ENCODE results near the gene DYRK1A. TPM values are rescaled to one million over a fixed set of nuclear protein-coding genes. Genes with fewer than 3 reads are reported as not detected.

The DYRK1A gene
- total RNA-seq, 1 experiment from 2014 or later, result 49.3 TPM

DNA sequence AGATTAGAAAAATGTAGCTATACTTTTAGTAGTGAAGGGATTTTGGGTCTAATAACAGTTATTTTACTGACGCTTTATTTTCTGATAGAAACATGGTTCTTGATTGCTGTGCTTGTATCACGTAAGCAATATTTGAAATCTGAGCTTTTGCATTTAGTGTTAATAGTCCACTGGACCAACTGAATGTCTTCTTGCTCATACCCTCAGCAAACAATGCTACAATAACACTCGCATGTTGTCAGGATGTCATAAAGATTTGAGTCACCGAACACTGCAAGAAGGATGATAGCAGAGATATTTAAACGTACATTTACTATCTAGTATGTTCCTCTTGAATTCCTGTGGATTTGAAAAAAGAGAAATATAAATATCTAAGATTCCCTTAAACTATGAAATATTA is 7.5 kb downstream of the DYRK1A start:
- RAD21 ChIA-PET (ENCODE audit: low non-redundant PET in 1 of 2, low total read pairs in 2 of 2, uncharacterized antibody in 2 of 2, unreplicated experiment in 2 of 2), result interaction anchor here in 1 of 2 experiments (1.3 kb wide), 1 partner anchor 8 kb away, joined by 4 read pairs; no protein-coding TSS in a partner anchor
- POLR2A ChIA-PET, result no interaction called here
- H3K27ac ChIP-seq (ENCODE audit: low read depth, low read length), result no peak overlapping the region
- no TSS peak for BruUV-seq (replicated peaks)
- CTCF ChIA-PET, result no interaction called here
- intact Hi-C loops (cut with micrococcal nuclease), result no loop called here
- peak overlapping the region; percentile 28; the same call in 1 of the 2 replicates for H3K4me2 ChIP-seq (ENCODE audit: low read length)
- H4K20me1 ChIP-seq (ENCODE audit: insufficient read depth), result peaks cover 30% of the 10 kb centered on the region; the same call in 1 of the 2 replicates
- TF ChIP-seq SP1 (IDR thresholded peaks at IDR 0.05; ENCODE audit: low read depth), result no peak
- no peak for TF ChIP-seq CBX3 (IDR thresholded peaks at IDR 0.05; ENCODE audit: low read depth)
- TF ChIP-seq, protein P1, sequence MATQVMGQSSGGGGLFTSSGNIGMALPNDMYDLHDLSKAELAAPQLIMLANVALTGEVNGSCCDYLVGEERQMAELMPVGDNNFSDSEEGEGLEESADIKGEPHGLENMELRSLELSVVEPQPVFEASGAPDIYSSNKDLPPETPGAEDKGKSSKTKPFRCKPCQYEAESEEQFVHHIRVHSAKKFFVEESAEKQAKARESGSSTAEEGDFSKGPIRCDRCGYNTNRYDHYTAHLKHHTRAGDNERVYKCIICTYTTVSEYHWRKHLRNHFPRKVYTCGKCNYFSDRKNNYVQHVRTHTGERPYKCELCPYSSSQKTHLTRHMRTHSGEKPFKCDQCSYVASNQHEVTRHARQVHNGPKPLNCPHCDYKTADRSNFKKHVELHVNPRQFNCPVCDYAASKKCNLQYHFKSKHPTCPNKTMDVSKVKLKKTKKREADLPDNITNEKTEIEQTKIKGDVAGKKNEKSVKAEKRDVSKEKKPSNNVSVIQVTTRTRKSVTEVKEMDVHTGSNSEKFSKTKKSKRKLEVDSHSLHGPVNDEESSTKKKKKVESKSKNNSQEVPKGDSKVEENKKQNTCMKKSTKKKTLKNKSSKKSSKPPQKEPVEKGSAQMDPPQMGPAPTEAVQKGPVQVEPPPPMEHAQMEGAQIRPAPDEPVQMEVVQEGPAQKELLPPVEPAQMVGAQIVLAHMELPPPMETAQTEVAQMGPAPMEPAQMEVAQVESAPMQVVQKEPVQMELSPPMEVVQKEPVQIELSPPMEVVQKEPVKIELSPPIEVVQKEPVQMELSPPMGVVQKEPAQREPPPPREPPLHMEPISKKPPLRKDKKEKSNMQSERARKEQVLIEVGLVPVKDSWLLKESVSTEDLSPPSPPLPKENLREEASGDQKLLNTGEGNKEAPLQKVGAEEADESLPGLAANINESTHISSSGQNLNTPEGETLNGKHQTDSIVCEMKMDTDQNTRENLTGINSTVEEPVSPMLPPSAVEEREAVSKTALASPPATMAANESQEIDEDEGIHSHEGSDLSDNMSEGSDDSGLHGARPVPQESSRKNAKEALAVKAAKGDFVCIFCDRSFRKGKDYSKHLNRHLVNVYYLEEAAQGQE (IDR thresholded peaks at IDR 0.05; ENCODE audit: low read depth), result no peak
- TF ChIP-seq, protein P2, sequence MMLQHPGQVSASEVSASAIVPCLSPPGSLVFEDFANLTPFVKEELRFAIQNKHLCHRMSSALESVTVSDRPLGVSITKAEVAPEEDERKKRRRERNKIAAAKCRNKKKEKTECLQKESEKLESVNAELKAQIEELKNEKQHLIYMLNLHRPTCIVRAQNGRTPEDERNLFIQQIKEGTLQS (IDR thresholded peaks at IDR 0.05), result no peak
- no peak for TF ChIP-seq FOSL1 (IDR thresholded peaks at IDR 0.05; ENCODE audit: low read depth)
- TF ChIP-seq SIN3A (IDR thresholded peaks at IDR 0.05; ENCODE audit: low read depth), result no peak
- no peak for TF ChIP-seq EZH2 (IDR thresholded peaks at IDR 0.05)
- no peak for TF ChIP-seq RAD21 (IDR thresholded peaks at IDR 0.05; ENCODE audit: low read depth)
- no peak for TF ChIP-seq JUND (IDR thresholded peaks at IDR 0.05)
- TF ChIP-seq POLR2AphosphoS5 (IDR thresholded peaks at IDR 0.05; ENCODE audit: low read depth, low read length), result no peak
- TF ChIP-seq CEBPB (IDR thresholded peaks at IDR 0.05; ENCODE audit: low read depth), result no peak
- TF ChIP-seq, protein P3, sequence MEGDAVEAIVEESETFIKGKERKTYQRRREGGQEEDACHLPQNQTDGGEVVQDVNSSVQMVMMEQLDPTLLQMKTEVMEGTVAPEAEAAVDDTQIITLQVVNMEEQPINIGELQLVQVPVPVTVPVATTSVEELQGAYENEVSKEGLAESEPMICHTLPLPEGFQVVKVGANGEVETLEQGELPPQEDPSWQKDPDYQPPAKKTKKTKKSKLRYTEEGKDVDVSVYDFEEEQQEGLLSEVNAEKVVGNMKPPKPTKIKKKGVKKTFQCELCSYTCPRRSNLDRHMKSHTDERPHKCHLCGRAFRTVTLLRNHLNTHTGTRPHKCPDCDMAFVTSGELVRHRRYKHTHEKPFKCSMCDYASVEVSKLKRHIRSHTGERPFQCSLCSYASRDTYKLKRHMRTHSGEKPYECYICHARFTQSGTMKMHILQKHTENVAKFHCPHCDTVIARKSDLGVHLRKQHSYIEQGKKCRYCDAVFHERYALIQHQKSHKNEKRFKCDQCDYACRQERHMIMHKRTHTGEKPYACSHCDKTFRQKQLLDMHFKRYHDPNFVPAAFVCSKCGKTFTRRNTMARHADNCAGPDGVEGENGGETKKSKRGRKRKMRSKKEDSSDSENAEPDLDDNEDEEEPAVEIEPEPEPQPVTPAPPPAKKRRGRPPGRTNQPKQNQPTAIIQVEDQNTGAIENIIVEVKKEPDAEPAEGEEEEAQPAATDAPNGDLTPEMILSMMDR (IDR thresholded peaks at IDR 0.05 in 2 of 3, conservative IDR thresholded peaks at IDR 0.05 in 1 of 3; ENCODE audit: borderline replicate concordance in 1 of 3, insufficient read depth in 1 of 3, low read depth in 2 of 3, low read length in 2 of 3), result no peak
- TF ChIP-seq SRF (IDR thresholded peaks at IDR 0.05; ENCODE audit: low read depth), result no peak
- TF ChIP-seq, protein P4, sequence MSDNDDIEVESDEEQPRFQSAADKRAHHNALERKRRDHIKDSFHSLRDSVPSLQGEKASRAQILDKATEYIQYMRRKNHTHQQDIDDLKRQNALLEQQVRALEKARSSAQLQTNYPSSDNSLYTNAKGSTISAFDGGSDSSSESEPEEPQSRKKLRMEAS (IDR thresholded peaks at IDR 0.05), result no peak
- no peak for TF ChIP-seq ELF1 (IDR thresholded peaks at IDR 0.05; ENCODE audit: borderline replicate concordance, low read depth)
- TF ChIP-seq ZFX (IDR thresholded peaks at IDR 0.05), result no peak
- no peak for TF ChIP-seq EGR1 (IDR thresholded peaks at IDR 0.05; ENCODE audit: low read depth)
- TF ChIP-seq EZH2phosphoT487 (IDR thresholded peaks at IDR 0.05; ENCODE audit: borderline replicate concordance), result no peak
- TF ChIP-seq, protein P5, sequence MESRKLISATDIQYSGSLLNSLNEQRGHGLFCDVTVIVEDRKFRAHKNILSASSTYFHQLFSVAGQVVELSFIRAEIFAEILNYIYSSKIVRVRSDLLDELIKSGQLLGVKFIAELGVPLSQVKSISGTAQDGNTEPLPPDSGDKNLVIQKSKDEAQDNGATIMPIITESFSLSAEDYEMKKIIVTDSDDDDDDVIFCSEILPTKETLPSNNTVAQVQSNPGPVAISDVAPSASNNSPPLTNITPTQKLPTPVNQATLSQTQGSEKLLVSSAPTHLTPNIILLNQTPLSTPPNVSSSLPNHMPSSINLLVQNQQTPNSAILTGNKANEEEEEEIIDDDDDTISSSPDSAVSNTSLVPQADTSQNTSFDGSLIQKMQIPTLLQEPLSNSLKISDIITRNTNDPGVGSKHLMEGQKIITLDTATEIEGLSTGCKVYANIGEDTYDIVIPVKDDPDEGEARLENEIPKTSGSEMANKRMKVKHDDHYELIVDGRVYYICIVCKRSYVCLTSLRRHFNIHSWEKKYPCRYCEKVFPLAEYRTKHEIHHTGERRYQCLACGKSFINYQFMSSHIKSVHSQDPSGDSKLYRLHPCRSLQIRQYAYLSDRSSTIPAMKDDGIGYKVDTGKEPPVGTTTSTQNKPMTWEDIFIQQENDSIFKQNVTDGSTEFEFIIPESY (IDR thresholded peaks at IDR 0.05; ENCODE audit: extremely low read depth, insufficient replicate concordance, low read length), result no peak
- no peak for TF ChIP-seq POLR2A (IDR thresholded peaks at IDR 0.05; ENCODE audit: borderline replicate concordance, extremely low read depth, insufficient read depth, insufficient read length)
- no peak overlapping the region for H3K4me3 ChIP-seq (replicated peaks in 1 of 2; ENCODE audit: low read depth in 1 of 2, low read length in 2 of 2)
- peaks cover 39 to 59% of the 10 kb centered on the region in 2 experiments for H3K4me1 ChIP-seq (ENCODE audit: control insufficient read depth in 1 of 2, insufficient read depth in 2 of 2, low read length in 2 of 2)
- DNase-seq (ENCODE audit: low read depth, low spot score) (no peak), ATAC-seq (no peak)
- no peak overlapping the region for H2AFZ ChIP-seq (ENCODE audit: low read depth, low read length, poor library complexity, severe bottlenecking)
- H3K79me2 ChIP-seq (ENCODE audit: insufficient read depth, low read length), result peaks cover 100% of the 10 kb centered on the region
- no peaks in the 10 kb centered on the region for H3K27me3 ChIP-seq (ENCODE audit: insufficient read depth, low read length)
- H3K9me2 ChIP-seq (ENCODE audit: insufficient read depth), result no peaks in the 10 kb centered on the region; the same call in 1 of the 2 replicates
- H3K9me3 ChIP-seq (ENCODE audit: control insufficient read depth in 1 of 2, insufficient read depth in 1 of 2, low read depth in 1 of 2, low read length in 2 of 2), result no peaks in the 10 kb centered on the region
- H3K9ac ChIP-seq (ENCODE audit: low read length), result no peak overlapping the region
- H3K36me3 ChIP-seq (ENCODE audit: control insufficient read depth in 1 of 2, insufficient read depth in 2 of 2, low read length in 2 of 2), result no peaks in the 10 kb centered on the region
